Subcutaneous abdominal adipose tissue (tissue), 5 donors: ENCODE results near the gene UNC45B.

Experiments used
- H3K27ac ChIP-seq: one replicate; pipeline ENCODE4 v1.7.0; 2013; ENCODE audit warnings: low read depth, mild to moderate bottlenecking, inconsistent platforms, low read length, moderate library complexity
- H3K27me3 ChIP-seq, 5 donors: one replicate each; pipeline ENCODE4 v1.7.0; 2013; ENCODE audit warnings: low read length in 5 of 5, inconsistent platforms in 1 of 5; ENCODE audit not compliant: control insufficient read depth in 5 of 5, insufficient read depth in 4 of 5
- H3K36me3 ChIP-seq, 5 donors: one replicate each; pipeline ENCODE4 v1.7.0; 2013; ENCODE audit warnings: low read length in 5 of 5; ENCODE audit not compliant: control insufficient read depth in 5 of 5, insufficient read depth in 5 of 5
- H3K4me1 ChIP-seq, 5 donors: one replicate each; pipeline ENCODE4 v1.7.0; 2013; ENCODE audit warnings: low read length in 5 of 5, mild to moderate bottlenecking in 3 of 5, moderate library complexity in 1 of 5; ENCODE audit not compliant: control insufficient read depth in 5 of 5, insufficient read depth in 5 of 5
- H3K4me3 ChIP-seq, 5 donors: one replicate each; pipeline ENCODE4 v1.7.0; 2013; ENCODE audit warnings: low read length in 5 of 5, low read depth in 1 of 5
- H3K9ac ChIP-seq, 5 donors: one replicate each; pipeline ENCODE4 v1.7.0; 2013; ENCODE audit warnings: low read length in 5 of 5, mild to moderate bottlenecking in 4 of 5, moderate library complexity in 3 of 5
- H3K9me3 ChIP-seq, 5 donors: one replicate each; pipeline ENCODE4 v1.7.0; 2013; ENCODE audit warnings: low read length in 5 of 5; ENCODE audit not compliant: control insufficient read depth in 5 of 5
- donor health status: healthy.
- donor health status: healthy.
- donor health status: healthy.
- donor health status: healthy.
- donor health status: healthy.

UNC45B gene

DNA sequence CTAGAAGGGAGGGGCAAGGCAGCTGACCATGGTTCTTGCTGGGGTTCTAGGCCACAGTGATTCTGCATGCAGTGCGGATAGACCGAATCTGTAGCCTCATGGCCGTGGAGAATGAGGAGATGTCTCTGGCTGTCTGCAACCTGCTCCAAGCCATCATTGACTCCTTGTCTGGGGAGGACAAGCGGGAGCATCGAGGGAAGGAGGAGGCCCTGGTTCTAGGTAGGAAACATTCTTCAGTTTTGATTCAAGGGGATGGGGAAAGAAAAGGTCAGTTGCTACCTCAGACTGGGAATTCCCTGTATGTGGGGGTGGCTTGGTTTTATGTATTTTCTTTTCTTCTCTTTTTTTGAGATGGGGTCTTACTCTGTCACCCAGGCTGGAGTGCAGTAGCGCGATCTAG, 7.6 kb downstream of the UNC45B start:
- H3K4me1 ChIP-seq, result no peaks in the 10 kb centered on the region
- H3K27ac ChIP-seq, result no peak overlapping the region
- H3K4me3 ChIP-seq, result no peak overlapping the region
- H3K36me3 ChIP-seq, result no peaks in the 10 kb centered on the region
- H3K9me3 ChIP-seq, result no peaks in the 10 kb centered on the region
- H3K9ac ChIP-seq, result no peak overlapping the region
- H3K27me3 ChIP-seq, result peaks cover 0 to 3% (median 0%) of the 10 kb centered on the region in 5 donors

GRCh38 chr17:35159940-35160339, 12.3 kb downstream of the UNC45B start:
- H3K9ac ChIP-seq, result no peak overlapping the region
- no peaks in the 10 kb centered on the region for H3K9me3 ChIP-seq
- H3K36me3 ChIP-seq, result no peaks in the 10 kb centered on the region
- no peak overlapping the region for H3K27ac ChIP-seq
- peaks cover 0 to 2% (median 0%) of the 10 kb centered on the region in 5 donors for H3K27me3 ChIP-seq
- H3K4me1 ChIP-seq, result no peaks in the 10 kb centered on the region
- H3K4me3 ChIP-seq, result no peak overlapping the region

DNA sequence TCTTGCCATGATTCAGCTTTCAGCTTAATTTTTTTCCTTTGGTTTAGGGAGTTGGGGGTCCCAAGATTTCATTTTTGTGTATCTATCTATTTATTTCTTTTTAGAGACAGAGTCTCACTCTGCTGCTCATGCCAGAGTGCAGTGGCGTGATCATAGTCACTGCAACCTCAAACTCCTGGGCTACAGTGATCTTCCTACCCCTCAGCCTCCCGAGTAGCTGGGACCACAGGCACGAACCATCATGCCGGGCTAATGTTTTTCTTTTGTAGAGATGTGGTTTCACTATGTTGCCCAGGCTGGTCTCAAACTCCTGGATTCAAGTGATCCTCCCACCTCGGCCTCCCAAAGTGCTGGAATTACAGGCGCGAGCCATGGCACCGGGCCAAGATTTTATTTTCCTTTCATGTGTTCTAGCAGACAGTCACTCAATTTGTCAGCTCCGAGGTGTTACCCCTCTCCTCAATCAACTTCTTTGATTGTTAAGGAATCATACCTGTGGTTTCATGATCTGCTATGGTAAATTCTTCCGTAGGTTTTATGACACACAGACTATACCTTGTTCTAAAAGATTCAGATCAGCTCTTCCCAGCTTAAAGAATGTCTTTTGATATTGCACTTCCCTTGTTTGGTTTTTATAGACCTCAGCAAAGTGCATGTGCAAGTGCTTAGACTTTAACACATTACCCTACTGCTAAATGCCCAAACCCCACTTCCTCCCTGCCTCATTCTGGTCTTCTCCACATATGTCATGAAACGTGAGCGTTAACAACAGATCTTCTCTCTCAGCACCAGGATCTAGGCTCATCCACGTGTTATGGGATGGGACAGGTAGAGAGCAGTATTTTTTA, 13.0 kb downstream of the UNC45B start:
- Histone ChIP-seq H3K4me3 (no peak overlapping the region), H3K27ac (no peak overlapping the region), H3K9me3 (no peaks in the 10 kb centered on the region), H3K9ac (no peak overlapping the region), H3K36me3 (no peaks in the 10 kb centered on the region), H3K4me1 (no peaks in the 10 kb centered on the region), H3K27me3 (peaks cover 0 to 2% (median 0%) of the 10 kb centered on the region in 5 donors)

DNA sequence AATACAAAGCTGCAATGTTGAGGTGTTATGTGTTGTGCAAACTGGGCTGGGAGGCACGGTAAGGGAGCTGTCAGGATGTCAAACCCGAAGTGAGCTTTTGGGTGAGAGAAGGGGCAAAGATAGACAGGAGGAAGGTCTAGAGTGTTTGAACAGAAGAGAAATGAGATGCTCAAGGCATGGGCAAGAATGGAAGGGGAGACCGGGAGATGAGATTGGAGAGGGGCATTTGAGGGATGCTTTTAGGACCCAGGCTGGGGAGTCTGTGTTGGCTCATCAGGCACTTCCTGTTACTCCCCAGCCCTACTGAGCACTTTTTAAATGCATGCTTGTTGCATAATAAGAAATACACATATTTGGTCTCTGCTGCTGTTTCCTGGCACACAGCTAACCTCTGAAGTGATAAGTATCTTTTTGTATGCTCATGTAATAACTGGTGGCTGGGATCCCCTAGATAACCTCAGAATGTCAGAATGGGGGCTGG, 13.7 kb downstream of the UNC45B start:
- Histone ChIP-seq H3K36me3 (no peaks in the 10 kb centered on the region), H3K4me1 (no peaks in the 10 kb centered on the region), H3K27me3 (peaks cover 0 to 2% (median 0%) of the 10 kb centered on the region in 5 donors), H3K9ac (no peak overlapping the region), H3K9me3 (no peaks in the 10 kb centered on the region), H3K27ac (no peak overlapping the region), H3K4me3 (no peak overlapping the region)

- Histone ChIP-seq H3K27me3 (peaks cover 0 to 2% (median 0%) of the 10 kb centered on the region in 5 donors), H3K27ac (no peak overlapping the region), H3K9me3 (no peaks in the 10 kb centered on the region), H3K4me3 (no peak overlapping the region), H3K9ac (no peak overlapping the region), H3K36me3 (no peaks in the 10 kb centered on the region), H3K4me1 (peaks cover 0 to 8% (median 0%) of the 10 kb centered on the region in 5 donors)
Measured at GRCh38 chr17:35162755-35163154, 15.1 kb downstream of the UNC45B start.

DNA sequence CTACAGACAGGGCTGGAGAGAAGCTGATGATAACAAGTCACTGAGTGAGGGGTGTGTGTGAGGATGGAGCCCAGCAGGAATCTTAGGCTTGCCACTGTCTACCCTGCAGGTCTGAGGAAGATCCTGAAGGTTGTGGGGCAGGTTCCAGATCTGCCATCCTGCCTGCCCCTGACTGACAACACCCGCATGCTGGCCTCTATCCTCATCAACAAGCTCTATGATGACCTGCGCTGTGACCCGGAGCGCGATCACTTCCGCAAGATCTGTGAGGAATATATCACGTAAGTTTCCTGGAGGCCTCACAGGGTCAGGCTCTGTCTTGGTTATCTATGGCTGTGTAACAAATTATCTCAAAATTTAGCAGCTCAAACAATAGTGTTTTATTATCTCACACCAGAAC, 16.3 kb downstream of the UNC45B start:
- Histone ChIP-seq H3K4me1 (peaks cover 0 to 11% (median 0%) of the 10 kb centered on the region in 5 donors), H3K9me3 (no peaks in the 10 kb centered on the region), H3K27me3 (peaks cover 0 to 2% (median 0%) of the 10 kb centered on the region in 5 donors), H3K27ac (no peak overlapping the region), H3K4me3 (no peak overlapping the region), H3K9ac (no peak overlapping the region), H3K36me3 (no peaks in the 10 kb centered on the region)

GRCh38 chr17:35164716-35165115, 17.1 kb downstream of the UNC45B start:
- H3K4me3 ChIP-seq, result no peak overlapping the region
- H3K27me3 ChIP-seq, result no peaks in the 10 kb centered on the region
- no peaks in the 10 kb centered on the region for H3K9me3 ChIP-seq
- no peak overlapping the region for H3K9ac ChIP-seq
- no peaks in the 10 kb centered on the region for H3K36me3 ChIP-seq
- H3K4me1 ChIP-seq, result peaks cover 0 to 11% (median 0%) of the 10 kb centered on the region in 5 donors
- no peak overlapping the region for H3K27ac ChIP-seq

DNA sequence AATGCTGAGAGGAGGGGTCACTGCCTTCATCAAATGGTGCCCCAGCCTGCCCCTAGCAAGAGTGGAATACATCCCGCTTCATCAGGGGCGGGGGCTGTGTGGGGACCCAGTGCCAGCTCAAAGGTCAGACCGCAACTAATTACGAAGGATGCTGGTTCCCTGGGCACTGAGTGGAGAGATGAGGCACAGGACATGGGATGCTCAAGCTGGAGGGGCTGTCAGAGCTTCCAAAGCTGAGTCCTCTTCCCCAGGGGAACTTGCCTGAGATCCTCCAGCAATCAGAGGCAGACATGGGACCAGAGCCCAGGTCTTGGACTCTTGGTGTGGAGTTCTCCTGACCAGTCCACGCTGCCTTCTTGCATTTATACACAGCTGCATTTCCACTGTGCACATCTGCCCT, 18.9 kb downstream of the UNC45B start:
- no peaks in the 10 kb centered on the region for H3K9me3 ChIP-seq
- H3K9ac ChIP-seq, result no peak overlapping the region
- H3K36me3 ChIP-seq, result no peaks in the 10 kb centered on the region
- H3K4me3 ChIP-seq, result no peak overlapping the region
- no peak overlapping the region for H3K27ac ChIP-seq
- no peaks in the 10 kb centered on the region for H3K27me3 ChIP-seq
- H3K4me1 ChIP-seq, result peaks cover 0 to 15% (median 0%) of the 10 kb centered on the region in 5 donors

DNA sequence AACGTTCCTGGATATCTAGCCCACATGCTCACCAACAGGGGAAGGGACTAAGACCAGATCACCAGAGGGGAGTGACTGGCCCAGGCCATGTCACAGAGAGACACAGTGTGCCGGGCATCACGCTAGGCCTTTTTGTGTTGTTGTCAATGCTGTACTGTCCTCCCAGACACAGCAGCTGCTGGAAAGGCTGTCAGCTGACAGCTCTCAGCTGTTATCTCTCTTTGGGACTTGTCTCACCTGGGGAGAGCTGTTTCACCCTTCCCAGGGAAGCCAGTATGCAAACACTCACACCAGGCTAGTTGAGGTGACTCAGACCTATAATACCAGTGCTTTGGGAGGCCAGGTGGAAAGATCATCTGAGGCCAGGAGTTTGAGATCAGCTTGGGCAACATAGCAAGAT, 19.4 kb downstream of the UNC45B start:
- Histone ChIP-seq H3K9me3 (no peaks in the 10 kb centered on the region), H3K27ac (no peak overlapping the region), H3K36me3 (no peaks in the 10 kb centered on the region), H3K4me3 (no peak overlapping the region), H3K4me1 (peaks cover 0 to 17% (median 0%) of the 10 kb centered on the region in 5 donors), H3K27me3 (no peaks in the 10 kb centered on the region), H3K9ac (no peak overlapping the region)

DNA sequence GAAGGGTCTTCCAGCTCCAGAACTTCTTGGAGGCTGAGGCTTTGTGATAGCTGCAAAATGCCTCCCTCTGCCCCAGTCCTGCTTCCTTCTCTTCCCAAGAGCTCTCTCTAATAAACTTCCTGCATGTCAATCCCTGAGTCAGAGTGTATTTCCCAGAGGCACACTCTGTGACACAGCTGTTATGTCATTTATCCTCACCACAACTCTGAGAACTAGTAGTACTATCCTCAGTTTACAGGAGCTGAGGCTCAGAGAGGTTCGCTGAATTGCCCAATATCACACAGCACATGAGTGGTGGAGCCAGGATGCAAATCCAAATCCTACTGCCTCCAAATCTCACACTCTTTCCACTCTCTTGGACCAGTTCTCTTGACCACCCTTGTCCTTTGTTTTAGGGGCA, 20.0 kb downstream of the UNC45B start:
- no peaks in the 10 kb centered on the region for H3K36me3 ChIP-seq
- H3K9me3 ChIP-seq, result no peaks in the 10 kb centered on the region
- peaks cover 0 to 17% (median 0%) of the 10 kb centered on the region in 5 donors for H3K4me1 ChIP-seq
- no peaks in the 10 kb centered on the region for H3K27me3 ChIP-seq
- no peak overlapping the region for H3K27ac ChIP-seq
- no peak overlapping the region for H3K4me3 ChIP-seq
- no peak overlapping the region for H3K9ac ChIP-seq
